ENCODE data around the gene ZNF507.
"Not testable (repeated sequence)": the region's sequence is repeated elsewhere in the genome, so short reads cannot be mapped to it uniquely, and the experiment has no call there.

DNA sequence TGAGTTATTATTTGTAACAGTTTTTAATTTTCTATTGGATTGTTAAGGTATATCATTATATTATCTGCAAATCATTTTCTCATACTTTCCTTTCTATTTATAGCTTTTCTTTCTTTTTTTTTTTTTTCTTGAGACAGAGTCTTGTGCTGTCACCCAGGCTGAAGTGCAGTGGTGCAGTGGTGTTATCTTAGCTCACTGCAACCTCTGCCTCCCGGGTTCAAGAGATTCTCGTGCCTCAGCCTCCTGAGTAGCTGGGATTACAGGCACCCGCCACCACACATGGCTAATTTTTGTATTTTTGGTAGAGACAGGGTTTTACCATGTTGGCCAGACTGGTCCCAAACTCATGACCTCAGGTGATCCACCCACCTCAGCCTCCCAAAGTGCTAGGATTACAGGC is 29.0 kb downstream of the ZNF507 start:
- TF ChIP-seq FOXK2 (IDR thresholded peaks at IDR 0.05); CTBP1 (IDR thresholded peaks at IDR 0.05; ENCODE audit: borderline replicate concordance); HDGF (IDR thresholded peaks at IDR 0.05; ENCODE audit: borderline replicate concordance); SP1 (IDR thresholded peaks at IDR 0.05); SUZ12 (IDR thresholded peaks at IDR 0.05); NFRKB (IDR thresholded peaks at IDR 0.05); TARDBP (IDR thresholded peaks at IDR 0.05); ARNT (IDR thresholded peaks at IDR 0.05); ELF4 (IDR thresholded peaks at IDR 0.05): not testable (repeated sequence)

Data from HEK293T (cell line).